HuH-7.5 (cell line): Measurements from ENCODE around the gene SNRNP25.
"Not testable (repeated sequence)": the region's sequence is repeated elsewhere in the genome, so short reads cannot be mapped to it uniquely, and the experiment has no call there.

Experiments
- DNase-seq: peaks from one replicate; pipeline ENCODE4 v3.0.0; 2011; ENCODE audit warnings: low spot score

Gene SNRNP25

DNA sequence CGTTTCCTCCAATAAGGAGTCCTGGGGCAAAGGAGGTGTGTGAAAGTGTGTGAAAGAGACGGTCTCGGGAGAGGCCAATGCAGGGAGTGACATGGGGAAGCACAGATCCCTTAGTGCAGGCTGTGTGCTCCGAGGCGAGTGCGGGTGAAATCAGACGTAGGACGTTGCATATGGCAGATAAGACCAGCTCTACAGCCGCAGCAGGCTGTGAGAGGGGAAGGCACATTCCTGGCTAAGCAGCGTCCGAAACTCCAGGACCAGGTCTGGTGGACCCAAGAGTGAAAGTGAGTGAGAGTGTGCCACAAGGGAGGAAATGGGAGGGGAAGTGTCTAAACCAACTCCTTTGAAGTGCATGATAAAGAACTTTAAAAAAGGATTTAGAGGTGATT, 11.6 kb upstream of the SNRNP25 start:
- no peak for DNase-seq

DNA sequence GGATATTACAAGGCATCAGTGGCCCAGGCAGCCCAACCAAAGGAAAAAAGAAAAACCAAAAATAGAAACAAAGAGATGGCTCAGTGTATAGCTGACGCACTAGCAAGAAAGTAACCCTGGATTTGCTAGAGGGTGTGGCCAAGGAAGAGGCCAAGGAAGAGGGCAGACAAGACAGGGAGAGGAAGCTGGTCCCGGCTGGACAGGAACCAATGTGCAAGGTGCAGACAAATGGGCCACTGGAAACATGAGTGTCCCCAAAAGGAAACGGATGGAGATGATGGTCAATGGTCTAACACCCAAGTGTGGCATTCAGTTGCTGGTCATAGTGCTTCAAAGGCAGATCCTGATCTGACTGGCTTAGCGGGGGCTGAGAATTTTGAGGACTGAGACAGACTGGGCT, 10.9 kb upstream of the SNRNP25 start:
- peak; percentile 3 for DNase-seq

GRCh38 chr16:43294-43693, 10.3 kb upstream of the SNRNP25 start:
- DNase-seq: no peak

DNA sequence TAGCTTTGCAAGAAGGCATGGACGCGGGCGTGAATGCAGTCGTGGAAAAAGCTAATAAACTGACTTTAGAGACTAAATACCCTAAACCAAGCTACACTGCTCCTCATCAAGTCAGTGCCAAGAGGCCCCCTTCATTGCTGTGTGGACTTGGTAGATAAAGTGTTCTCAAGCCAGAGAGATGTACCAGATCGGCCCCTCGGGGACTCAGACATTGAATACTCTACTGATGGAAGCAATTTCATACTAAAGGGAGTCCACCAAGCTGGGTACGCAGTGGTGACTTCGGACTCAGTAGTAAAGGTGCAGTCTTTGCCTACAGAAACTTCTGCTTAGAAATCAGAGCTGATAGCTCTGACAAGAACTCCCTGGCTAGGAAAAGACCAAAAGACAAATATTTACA, 9.0 kb upstream of the SNRNP25 start:
- peak; percentile 1 for DNase-seq

DNA sequence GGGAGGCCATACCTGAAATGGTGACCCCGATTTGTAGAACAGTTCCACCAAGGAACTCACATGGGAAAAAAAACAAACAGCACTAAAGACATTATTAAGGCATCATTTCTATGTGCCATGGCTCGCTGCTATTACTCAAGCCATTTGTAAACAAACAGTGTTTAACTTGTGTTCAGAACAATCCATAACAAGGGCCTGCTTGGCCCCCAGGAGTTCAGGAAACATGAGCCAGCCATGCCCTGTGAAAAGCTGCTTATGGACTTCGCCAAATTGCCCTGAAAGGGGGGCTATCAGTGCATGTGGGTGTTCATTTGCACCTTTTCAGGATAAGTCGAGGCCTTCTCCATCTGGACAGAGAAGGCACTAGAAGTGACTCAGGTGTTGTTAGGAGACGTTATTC, 8.2 kb upstream of the SNRNP25 start:
- DNase-seq: peak; percentile 32

DNA sequence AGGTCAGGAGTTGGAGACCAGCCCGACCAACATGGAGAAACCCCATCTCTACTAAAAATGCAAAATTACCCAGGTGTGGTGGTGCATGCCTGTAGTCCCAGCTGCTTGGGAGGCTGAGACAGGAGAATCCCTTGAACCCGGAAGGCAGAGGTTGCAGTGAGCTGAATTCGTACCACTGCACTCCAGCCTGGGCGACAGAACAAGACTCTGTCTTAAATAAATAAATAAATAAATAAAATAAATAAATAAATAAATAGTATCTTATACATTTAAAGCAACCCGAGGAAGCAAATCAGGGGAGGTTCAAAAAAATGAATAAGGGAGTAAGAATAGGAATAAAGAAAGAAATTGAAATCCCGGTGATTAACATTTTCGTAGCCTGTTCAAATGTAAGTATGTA, 7.1 kb upstream of the SNRNP25 start:
- DNase-seq: not testable (repeated sequence)

DNA sequence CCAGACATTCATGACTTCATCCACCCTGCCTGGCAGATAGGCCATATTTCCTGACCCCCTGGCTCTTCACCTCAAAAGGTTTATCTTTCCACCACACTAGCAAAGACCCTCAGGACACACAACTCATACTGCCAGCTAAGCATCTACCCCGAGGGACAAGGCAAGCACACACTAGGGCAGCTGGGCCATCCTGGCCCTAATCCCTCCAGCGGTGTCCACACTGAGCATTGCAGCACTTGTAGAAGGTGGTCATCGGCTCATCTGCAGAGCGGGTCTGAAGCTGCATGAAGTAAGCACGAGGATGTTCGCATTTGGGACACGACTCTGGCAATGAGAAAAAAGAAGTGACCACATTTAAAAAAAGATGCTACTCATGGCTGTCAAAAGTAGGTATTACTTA, 6.4 kb upstream of the SNRNP25 start:
- no peak for DNase-seq

GRCh38 chr16:50769-51591, 2.6 kb upstream of the SNRNP25 start:
- peak; percentile 3 for DNase-seq

DNA sequence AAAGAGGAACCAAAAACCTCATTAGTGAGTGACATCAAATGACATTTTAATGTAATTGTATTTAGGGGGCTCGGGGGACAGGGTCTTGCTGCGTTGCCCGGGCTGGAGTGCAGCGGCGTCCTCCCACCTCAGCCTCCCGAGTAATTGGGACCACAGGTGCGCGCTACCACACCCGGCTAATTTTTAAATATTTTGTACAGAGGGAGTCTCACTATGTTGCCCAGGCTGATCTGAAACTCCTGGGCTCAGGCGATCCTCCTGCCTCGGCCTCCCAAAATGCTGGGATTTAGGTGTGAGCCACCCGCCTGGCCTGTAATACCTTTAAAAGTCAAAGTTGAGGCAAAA, 581 bp downstream of the SNRNP25 start:
- DNase-seq: no peak

DNA sequence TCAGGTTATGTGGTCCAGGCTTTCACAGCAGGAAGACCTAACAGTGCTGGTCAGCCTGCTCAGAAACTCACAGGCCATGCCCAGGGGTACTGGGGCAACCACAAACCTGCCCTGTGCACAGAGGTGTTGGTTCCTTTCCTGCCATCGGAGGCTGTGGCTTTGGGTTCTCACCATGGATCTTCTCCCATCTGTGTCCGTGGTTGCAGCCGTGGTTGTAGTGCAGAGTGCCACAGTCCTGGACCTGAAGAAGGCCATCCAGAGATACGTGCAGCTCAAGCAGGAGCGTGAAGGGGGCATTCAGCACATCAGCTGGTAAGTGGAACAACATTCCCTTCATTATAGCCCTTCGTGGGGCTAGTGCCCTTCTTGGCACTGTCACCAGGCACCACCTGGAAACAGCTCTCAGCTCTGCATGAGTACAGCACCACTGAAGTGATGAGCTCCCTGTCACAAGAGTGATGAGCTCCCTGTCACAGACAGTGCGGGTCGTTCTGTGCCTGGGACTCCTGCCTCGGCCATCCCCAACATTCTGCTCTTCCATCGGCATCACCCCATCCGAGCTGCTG, 2.0 kb downstream of the SNRNP25 start:
- DNase-seq: no peak

DNA sequence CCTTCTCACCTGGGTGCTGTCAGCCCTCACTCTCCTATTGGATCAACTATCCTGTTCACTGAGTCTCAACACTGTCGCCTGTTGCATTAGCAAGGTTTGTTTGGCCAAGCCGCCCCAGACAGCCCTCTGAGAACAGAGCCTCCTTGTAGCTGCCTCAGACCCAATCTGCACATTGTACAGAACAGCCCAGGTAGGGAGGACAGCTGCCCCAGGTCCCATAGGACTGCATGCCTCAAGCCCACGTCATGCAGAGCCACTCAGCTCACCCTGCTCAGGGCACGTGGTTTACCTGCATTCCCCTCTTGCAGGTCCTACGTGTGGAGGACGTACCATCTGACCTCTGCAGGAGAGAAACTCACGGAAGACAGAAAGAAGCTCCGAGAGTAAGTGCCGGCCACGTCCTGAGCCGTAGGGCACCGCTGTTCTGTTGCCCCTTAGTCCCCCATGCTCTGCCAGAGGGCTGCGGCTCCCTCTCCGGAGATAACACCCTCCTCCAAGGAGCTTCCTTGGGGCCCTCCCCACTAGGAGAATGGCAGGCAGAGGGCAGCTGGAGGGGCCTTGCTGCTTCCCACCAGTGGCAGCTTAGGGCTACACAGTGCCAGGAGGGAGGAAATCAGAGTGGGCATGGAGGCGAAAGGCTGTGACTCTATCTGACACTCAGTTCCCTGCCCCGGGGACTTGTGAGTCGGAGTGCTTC, 2.8 kb downstream of the SNRNP25 start:
- peak; percentile 1 for DNase-seq

DNA sequence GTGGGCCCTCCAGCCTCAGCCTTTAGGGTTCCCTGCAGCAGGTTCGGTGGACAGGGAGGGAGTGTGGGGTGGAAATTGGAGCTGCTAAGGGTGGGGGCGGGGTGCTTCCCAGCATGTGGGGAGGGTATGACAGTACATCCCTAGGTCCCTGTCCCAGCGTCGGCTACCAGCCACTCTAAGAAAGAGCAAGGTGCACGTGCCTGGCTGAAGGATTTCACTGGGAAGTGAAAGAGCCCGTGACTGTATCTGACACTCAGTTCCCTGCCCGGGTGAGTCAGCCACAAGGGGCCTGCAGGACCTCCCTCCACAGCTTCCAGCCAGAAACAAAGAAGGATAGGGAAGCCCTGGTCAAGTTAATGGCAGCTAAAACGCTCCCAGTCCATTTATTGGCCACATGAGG, 4.1 kb downstream of the SNRNP25 start:
- DNase-seq: peak; percentile 3

GRCh38 chr16:58491-59439, 5.1 kb downstream of the SNRNP25 start:
- DNase-seq: no peak

DNA sequence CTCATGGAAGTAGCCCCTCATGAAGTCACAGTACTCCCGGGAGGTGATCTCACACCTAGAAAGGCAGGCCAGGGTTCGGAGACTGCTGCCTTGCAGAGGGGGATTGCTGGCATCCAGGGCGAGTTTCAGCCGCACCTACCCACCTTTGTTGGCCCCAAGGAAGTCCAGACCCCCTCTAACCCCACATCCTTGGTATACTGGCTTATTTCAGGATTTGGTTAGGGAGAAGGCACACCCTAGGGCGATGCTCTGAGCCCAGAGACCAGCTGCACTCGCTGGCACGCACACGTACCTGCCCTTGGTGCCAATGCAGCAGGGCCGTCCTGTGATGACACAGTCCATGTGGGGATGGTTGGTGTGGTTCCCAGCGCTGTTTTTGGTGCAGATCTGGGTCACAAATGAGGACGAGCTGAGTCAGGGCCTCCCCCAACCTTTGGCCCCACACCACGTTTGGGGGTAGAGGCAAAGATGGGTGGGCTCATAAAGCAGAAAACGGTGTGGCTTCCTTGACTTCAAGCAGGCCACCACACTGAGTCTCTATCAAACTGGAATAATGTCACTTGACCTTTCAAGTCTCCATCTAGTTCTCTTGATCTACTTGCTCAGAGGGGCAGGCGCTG, 5.9 kb downstream of the SNRNP25 start:
- no peak for DNase-seq

DNA sequence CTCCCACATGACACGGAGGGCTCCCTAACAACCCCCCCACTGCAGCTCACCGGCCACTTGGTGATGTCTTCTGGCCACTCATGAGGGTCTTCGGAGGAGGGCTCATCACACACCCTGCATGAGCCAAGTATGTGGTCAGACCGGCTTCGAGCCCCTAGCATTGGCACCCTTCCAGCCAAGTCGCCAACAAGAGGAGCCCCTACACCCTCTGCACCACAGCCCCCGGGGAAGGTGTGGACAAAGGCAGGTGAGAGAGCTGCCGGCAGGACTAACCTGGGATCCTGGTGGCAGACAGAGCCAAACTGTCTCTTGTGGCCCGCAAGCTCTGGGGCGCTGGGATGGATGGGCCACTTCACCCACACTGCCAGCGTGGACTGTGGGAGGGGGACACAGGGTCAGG, 6.5 kb downstream of the SNRNP25 start:
- DNase-seq: no peak

DNA sequence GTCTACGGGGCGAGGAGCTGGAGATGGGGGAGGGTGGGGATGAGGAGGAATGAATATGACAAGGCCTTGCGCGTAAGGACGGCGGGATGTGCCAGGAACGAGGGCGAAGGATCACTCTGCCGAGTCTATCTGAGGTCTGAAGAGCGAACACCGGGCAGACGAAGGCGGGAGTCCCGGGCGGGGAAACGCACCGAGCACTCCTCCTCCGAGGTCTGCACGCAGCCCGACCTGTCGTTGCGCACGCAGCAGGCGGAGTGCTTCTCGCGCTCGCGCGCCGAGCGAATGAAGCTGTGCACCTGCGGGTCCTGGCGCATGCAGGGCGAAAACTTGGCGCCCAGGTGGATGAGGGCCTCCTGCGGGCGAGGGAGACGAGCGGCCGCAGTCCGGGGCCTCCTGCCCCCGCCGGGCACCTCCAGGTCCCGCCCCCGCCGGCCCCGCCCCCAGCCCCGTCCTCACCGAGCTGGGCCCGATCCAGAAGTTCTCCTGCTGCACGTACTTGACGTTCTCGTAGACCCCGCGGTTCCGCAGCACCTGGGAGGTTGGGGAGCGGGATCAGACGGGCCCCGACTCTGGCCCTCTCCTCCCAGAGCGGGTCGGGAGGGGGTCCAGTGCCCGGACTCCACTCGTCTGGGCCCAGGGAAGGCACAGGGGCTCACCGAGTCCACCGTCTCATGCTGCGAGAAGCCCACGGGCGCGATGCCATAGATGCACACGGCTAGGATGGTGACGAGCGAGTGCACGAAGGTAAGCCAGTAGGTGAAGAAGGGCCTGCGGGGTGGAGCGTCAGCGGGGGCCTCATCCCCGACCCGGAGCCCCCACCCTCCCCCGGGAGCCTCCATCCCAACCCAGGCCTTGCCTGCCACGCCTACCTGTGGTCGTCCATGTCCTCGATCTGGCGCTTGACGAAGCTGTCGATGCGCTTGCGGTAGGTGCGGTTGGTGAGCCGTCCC, 7.6 kb downstream of the SNRNP25 start:
- DNase-seq: no peak

- DNase-seq: no peak
These were observed 8.3 kb downstream of the SNRNP25 start for GRCh38 chr16:61879-62281.

GRCh38 chr16:62283-62967, 8.8 kb downstream of the SNRNP25 start:
- no peak for DNase-seq

DNA sequence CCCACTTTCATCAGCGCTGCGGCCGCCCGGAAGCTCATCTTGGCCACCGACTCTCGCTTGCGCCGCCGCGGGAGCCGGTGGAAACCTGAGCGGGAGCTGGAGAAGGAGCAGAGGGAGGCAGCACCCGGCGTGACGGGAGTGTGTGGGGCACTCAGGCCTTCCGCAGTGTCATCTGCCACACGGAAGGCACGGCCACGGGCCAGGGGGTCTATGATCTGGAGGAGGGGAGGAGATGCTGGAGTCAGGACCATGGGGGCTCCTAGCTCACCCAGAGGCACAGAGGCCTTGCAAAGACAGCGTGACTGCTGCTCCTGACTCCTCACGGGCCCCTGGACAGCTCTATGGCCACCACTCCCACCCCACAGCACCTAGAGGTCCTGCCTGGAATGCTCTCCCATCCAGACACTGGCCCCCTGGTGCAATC, 9.4 kb downstream of the SNRNP25 start:
- no peak for DNase-seq

GRCh38 chr16:63466-63865, 9.8 kb downstream of the SNRNP25 start:
- DNase-seq: no peak
